K562 (cell line): Measurements from ENCODE around the gene MMGT1. TPM values are rescaled to one million over a fixed set of nuclear protein-coding genes. Genes with fewer than 3 reads are reported as not detected.

ENCODE experiments used
- ATAC-seq: fragments of 200-7000 bp; cut with Tn5 transposase; 3 replicates; pipeline ENCODE4 v1.9.1; 2020; ENCODE audit warnings: moderate library complexity
- BruUV-seq: library from RNA; stranded (reverse); fragments of 400-500 nt; replicated peaks from 2 replicates; lab custom pipeline; 2021; lab: Mats Ljungman, UMichigan
- CTCF ChIA-PET: fragments of 300-600 bp; formaldehyde crosslinking; extraction: SDS; loops from one replicate; lab custom pipeline; 2021; ENCODE audit warnings: low intra/inter-chr PET ratio; lab: Yijun Ruan, JAX
- POLR2A ChIA-PET: fragments of 300-600, 350-650 bp; sonication (Branson Sonifier 250); formaldehyde crosslinking; extraction: SDS; loops from one replicate; lab custom pipeline; 2021; ENCODE audit warnings: antibody characterized with exemption, inconsistent platforms; lab: Yijun Ruan, JAX
- DNase-seq, 4 experiments: peaks; one replicate each; pipeline versions ENCODE4 v3.0.0 to v3.0.0-alpha.2; 2011 to 2018; ENCODE audit warnings: low spot score in 3 of 4, mixed read lengths in 3 of 4; ENCODE audit errors: extremely low read depth in 1 of 4
- FAIRE-seq: peaks from 2 replicates; lab custom pipeline; 2011; peaks lifted over from hg19 to GRCh38; lab: Jason Lieb, UNC
- H2AFZ ChIP-seq: 2 replicates; pipeline ENCODE4 v1.6.0; 2011; ENCODE audit warnings: low read depth, low read length, control low read depth, inconsistent platforms
- H3K27ac ChIP-seq: fragments of 200-600 bp; 3 replicates; pipeline ENCODE4 v1.8.0; 2011; ENCODE audit warnings: low read depth, mild to moderate bottlenecking, control low read depth, inconsistent platforms, low read length, moderate library complexity, mixed read lengths; ENCODE audit errors: extremely low read depth
- H3K27me3 ChIP-seq, 2 experiments: fragments of 300-600 bp in 1 of 2; 2 replicates in 1 of 2; 3 replicates in 1 of 2; pipeline versions ENCODE4 v1.6.0 to v1.8.0; 2011; ENCODE audit warnings: inconsistent platforms in 2 of 2, low read length in 2 of 2, mild to moderate bottlenecking in 1 of 2, mixed read lengths in 1 of 2, moderate library complexity in 1 of 2; ENCODE audit not compliant: control insufficient read depth in 2 of 2, insufficient read depth in 2 of 2
- H3K36me3 ChIP-seq: fragments of 300-600 bp; 3 replicates; pipeline ENCODE4 v1.8.0; 2011; ENCODE audit warnings: mild to moderate bottlenecking, low read length, inconsistent platforms; ENCODE audit not compliant: control insufficient read depth, insufficient read depth
- H3K4me1 ChIP-seq, 2 experiments: fragments of 200-600 bp in 1 of 2; replicated peaks in 1 of 2; 2 replicates in 1 of 2; 3 replicates in 1 of 2; pipeline versions ENCODE4 v1.5.1 to v1.8.0; 2011; ENCODE audit warnings: inconsistent platforms in 2 of 2, low read length in 2 of 2, mild to moderate bottlenecking in 1 of 2, mixed read lengths in 1 of 2, moderate library complexity in 1 of 2; ENCODE audit not compliant: control insufficient read depth in 2 of 2, insufficient read depth in 2 of 2
- H3K4me2 ChIP-seq: 2 replicates; pipeline ENCODE4 v1.6.1; 2011; ENCODE audit warnings: low read length, control low read depth, inconsistent platforms, mixed read lengths; ENCODE audit not compliant: insufficient read depth
- H3K4me3 ChIP-seq: fragments of 200-600 bp; sonication (generic), shearing (Covaris generic); 2 replicates; pipeline ENCODE4 v1.5.1; 2016; ENCODE audit warnings: control low read depth, inconsistent platforms
- H3K79me2 ChIP-seq: fragments of 200-600 bp; 3 replicates; pipeline ENCODE4 v1.8.0; 2011; ENCODE audit warnings: low read length, inconsistent platforms; ENCODE audit not compliant: control insufficient read depth, insufficient read depth
- H3K9ac ChIP-seq, 2 experiments: 2 replicates each; pipeline versions ENCODE4 v1.6.0 to v1.6.1; 2011; ENCODE audit warnings: low read depth in 2 of 2, low read length in 2 of 2, control low read depth in 1 of 2, inconsistent platforms in 1 of 2, mild to moderate bottlenecking in 1 of 2, mixed read lengths in 1 of 2; ENCODE audit not compliant: insufficient read depth in 1 of 2
- H3K9me1 ChIP-seq: one replicate; pipeline ENCODE4 v1.6.0; 2011; ENCODE audit warnings: inconsistent platforms, mild to moderate bottlenecking, low read length, moderate library complexity; ENCODE audit not compliant: control insufficient read depth, insufficient read depth
- H3K9me3 ChIP-seq: replicated peaks from 2 replicates; pipeline ENCODE4 v1.5.1; 2011; ENCODE audit warnings: low read depth, low read length, inconsistent platforms; ENCODE audit not compliant: control insufficient read depth, insufficient read depth
- H4K20me1 ChIP-seq: replicated peaks from 2 replicates; pipeline ENCODE4 v1.6.1; 2011; ENCODE audit warnings: low read length, inconsistent platforms, mixed read lengths; ENCODE audit not compliant: control insufficient read depth, insufficient read depth
- CEBPB ChIP-seq: fragments of 450-650 bp; IDR thresholded peaks from 2 replicates; pipeline ENCODE4 v1.6.1; 2016; ENCODE audit warnings: missing genetic modification characterization, missing compliant biosample characterization
- FOXJ2 ChIP-seq: fragments of 200-800 bp; sonication (Bioruptor generic); IDR thresholded peaks from 2 replicates; pipeline ENCODE4 v1.6.1; 2016; ENCODE audit warnings: missing genetic modification characterization, missing compliant biosample characterization
- GABPA ChIP-seq: fragments of 200-800 bp; sonication (Bioruptor generic); conservative IDR thresholded peaks from 2 replicates; pipeline ENCODE4 v1.6.1; 2016; ENCODE audit warnings: low read depth, missing genetic modification characterization, missing compliant biosample characterization
- HNRNPH1 ChIP-seq: fragments of 200-400 bp; formaldehyde crosslinking; optimal IDR thresholded peaks from 2 replicates; pipeline ENCODE3; 2017; ENCODE audit warnings: low read depth, mild to moderate bottlenecking, low read length, moderate library complexity
- IRF1 ChIP-seq: sonication (generic); formaldehyde crosslinking; IDR thresholded peaks from 2 replicates; pipeline ENCODE4 v1.8.0; 2022; ENCODE audit warnings: missing genetic modification reagents, mild to moderate bottlenecking, borderline replicate concordance
- MAFK ChIP-seq: IDR thresholded peaks from 2 replicates; pipeline ENCODE4 v1.6.1; 2011; ENCODE audit warnings: low read length, improper control_type of control experiment
- MAZ ChIP-seq, 2 experiments: fragments of 450-650 bp in 1 of 2; sonication (generic) in 1 of 2; formaldehyde crosslinking; IDR thresholded peaks in 1 of 2; conservative IDR thresholded peaks in 1 of 2; 2 replicates each; pipeline versions ENCODE4 v1.4.0 to v1.5.0; 2020; ENCODE audit warnings: mild to moderate bottlenecking in 1 of 2, missing genetic modification reagents in 1 of 2
- MYC ChIP-seq, 2 experiments: fragments of 250-450 bp in 1 of 2; sonication (Bioruptor Pico) in 1 of 2; IDR thresholded peaks; 2 replicates each; pipeline versions ENCODE4 v1.5.1 to v1.6.1; 2012 to 2021; ENCODE audit warnings: low read depth in 2 of 2, borderline replicate concordance in 1 of 2, improper control_type of control experiment in 1 of 2, low read length in 1 of 2, mild to moderate bottlenecking in 1 of 2, moderate library complexity in 1 of 2
- NFIX ChIP-seq: fragments of 250-450 bp; sonication (Bioruptor Pico); IDR thresholded peaks from 2 replicates; pipeline ENCODE4 v1.4.0; 2020; ENCODE audit warnings: low read depth, mild to moderate bottlenecking, moderate library complexity
- XRCC4 ChIP-seq: IDR thresholded peaks from one replicate; pipeline ENCODE4 v1.6.1; 2011; ENCODE audit not compliant: insufficient read depth, insufficient read length; ENCODE audit errors: extremely low read depth
- ZNF408 ChIP-seq: fragments of 250-450 bp; sonication (Bioruptor Pico); IDR thresholded peaks from 2 replicates; pipeline ENCODE4 v1.4.0; 2020; ENCODE audit warnings: low read depth, mild to moderate bottlenecking, moderate library complexity
- WGBS: fragments of 100-300 bp; shearing (Covaris generic); methylation state at CpG from one replicate; pipeline ENCODE4 v1.1.6; 2016; ENCODE audit warnings: low coverage, mixed read lengths; ENCODE audit not compliant: insufficient coverage; ENCODE audit errors: missing lambda C conversion rate; 5-methylcytosine and 5-hydroxymethylcytosine counted together
- in situ Hi-C: fragments of 300-500 bp; cut with MboI; formaldehyde crosslinking; loops from 4 replicates; pipeline ENCODE4 v1.15.0; 2018; ENCODE audit warnings: inconsistent platforms, mixed read lengths
- intact Hi-C: fragments of 100-400 bp; cut with micrococcal nuclease; formaldehyde crosslinking; loops from 2 replicates; pipeline ENCODE4 v1.14.2; 2022
- polyA plus RNA-seq, 8 experiments: library from polyadenylated mRNA; depleted of rRNA in 4 of 8; stranded (reverse) in 5 of 8; unstranded in 3 of 8; fragments of >200 nt; fragmentation: Nextera tagmentation in 2 of 8; fragmentation: Illumina TruSeq in 1 of 8; extraction: Ambion mirVana in 2 of 8; extraction: Trizol in 1 of 8; gene quantifications; 2 replicates each; pipeline versions ENCODE4 v1.2.1 to v1.2.3, GENCODE V29; 2011 to 2014; ENCODE audit warnings: inconsistent platforms in 1 of 8, missing spikeins in 1 of 8
- total RNA-seq, 7 experiments: library from RNA; depleted of rRNA in 6 of 7; stranded (reverse); fragments of >200 nt in 6 of 7; fragmentation: Illumina TruSeq in 2 of 7; extraction: Trizol in 2 of 7; gene quantifications; 2 replicates each; pipeline versions ENCODE4 v1.2.1 to v1.2.3, GENCODE V29; 2011 to 2021; ENCODE audit warnings: low replicate concordance in 1 of 7
- TF ChIP-seq, protein P1 (sequence below): sonication (generic); formaldehyde crosslinking; IDR thresholded peaks from 2 replicates; pipeline ENCODE4 v1.4.0; 2020; ENCODE audit warnings: mild to moderate bottlenecking, missing genetic modification reagents
- TF ChIP-seq, protein P2 (sequence below): fragments of 450-650 bp; formaldehyde crosslinking; IDR thresholded peaks from 2 replicates; pipeline ENCODE4 v1.4.0; 2020; ENCODE audit warnings: mild to moderate bottlenecking, moderate library complexity

The MMGT1 gene
- total and polyA plus RNA-seq, 9 of the 15 experiments (the other 6 are each of a cell fraction or from before 2014, with no cell fraction given) = 11.3 to 25.4 (median 22.5) TPM

- TF ChIP-seq GABPA (tag) (no peak), HNRNPH1 (no peak)
- TF ChIP-seq, all 486 proteins: peak for 0
Observed at GRCh38 chrX:135975421-135975820, 1.6 kb upstream of the MMGT1 start (continued).

GRCh38 chrX:135974279-135974856 lies 580 bp upstream of the MMGT1 start:
- no TSS peak for BruUV-seq
- H3K4me1 ChIP-seq = peaks cover 0 to 3% of the 10 kb centered on the region in 2 experiments; a peak in 3 of 5 replicates
- intact Hi-C loops (no loop called here), in situ Hi-C loops (no loop called here)
- no peak overlapping the region for H3K27ac ChIP-seq
- FAIRE-seq (no peak), ATAC-seq (peak; percentile 57), DNase-seq (peak in 1 of 4 experiments; percentile 74)
- H3K79me2 ChIP-seq = peaks cover 24% of the 10 kb centered on the region
- ChIA-PET CTCF (no interaction called here), POLR2A (interaction anchor here (0.8 to 2.4 kb wide), 4 partner anchors 10 to 1199 kb away, joined by 3 to 9 read pairs (median 4); partner anchors contain the start of gene SLC9A6)
- 32% methylated on average over 5 of the region's 32 CpGs for WGBS
- peak overlapping the region; percentile 27 for H3K4me3 ChIP-seq
- H3K9me1 ChIP-seq = no peaks in the 10 kb centered on the region
- H4K20me1 ChIP-seq = peaks cover 9% of the 10 kb centered on the region; the same call in 1 of the 2 replicates
- H3K9me3 ChIP-seq = no peaks in the 10 kb centered on the region
- H3K27me3 ChIP-seq = no peaks in the 10 kb centered on the region
- peaks cover 4% of the 10 kb centered on the region; the same call in 1 of the 3 replicates for H3K36me3 ChIP-seq
- H3K9ac ChIP-seq = peak overlapping the region in 1 of 2 experiments; percentile 68; a peak in 1 of 4 replicates
- peak overlapping the region; percentile 78 for H3K4me2 ChIP-seq
- peak overlapping the region; percentile 77 for H2AFZ ChIP-seq
- no peak for TF ChIP-seq IRF1 (CRISPR knock-in tag)
- TF ChIP-seq CEBPB (tag) = no peak
- TF ChIP-seq MYC (IDR thresholded peaks at IDR 0.05; ENCODE audit: low read depth, low read length) = no peak
- no peak for TF ChIP-seq MYC (CRISPR knock-in tag; IDR thresholded peaks at IDR 0.05; ENCODE audit: borderline replicate concordance, low read depth)
- TF ChIP-seq, protein P1, sequence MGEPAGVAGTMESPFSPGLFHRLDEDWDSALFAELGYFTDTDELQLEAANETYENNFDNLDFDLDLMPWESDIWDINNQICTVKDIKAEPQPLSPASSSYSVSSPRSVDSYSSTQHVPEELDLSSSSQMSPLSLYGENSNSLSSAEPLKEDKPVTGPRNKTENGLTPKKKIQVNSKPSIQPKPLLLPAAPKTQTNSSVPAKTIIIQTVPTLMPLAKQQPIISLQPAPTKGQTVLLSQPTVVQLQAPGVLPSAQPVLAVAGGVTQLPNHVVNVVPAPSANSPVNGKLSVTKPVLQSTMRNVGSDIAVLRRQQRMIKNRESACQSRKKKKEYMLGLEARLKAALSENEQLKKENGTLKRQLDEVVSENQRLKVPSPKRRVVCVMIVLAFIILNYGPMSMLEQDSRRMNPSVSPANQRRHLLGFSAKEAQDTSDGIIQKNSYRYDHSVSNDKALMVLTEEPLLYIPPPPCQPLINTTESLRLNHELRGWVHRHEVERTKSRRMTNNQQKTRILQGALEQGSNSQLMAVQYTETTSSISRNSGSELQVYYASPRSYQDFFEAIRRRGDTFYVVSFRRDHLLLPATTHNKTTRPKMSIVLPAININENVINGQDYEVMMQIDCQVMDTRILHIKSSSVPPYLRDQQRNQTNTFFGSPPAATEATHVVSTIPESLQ = no peak
- no peak for TF ChIP-seq ZNF408
- TF ChIP-seq MAFK = no peak
- no peak for TF ChIP-seq XRCC4
- no peak for TF ChIP-seq NFIX (CRISPR knock-in tag)
- TF ChIP-seq, protein P2, sequence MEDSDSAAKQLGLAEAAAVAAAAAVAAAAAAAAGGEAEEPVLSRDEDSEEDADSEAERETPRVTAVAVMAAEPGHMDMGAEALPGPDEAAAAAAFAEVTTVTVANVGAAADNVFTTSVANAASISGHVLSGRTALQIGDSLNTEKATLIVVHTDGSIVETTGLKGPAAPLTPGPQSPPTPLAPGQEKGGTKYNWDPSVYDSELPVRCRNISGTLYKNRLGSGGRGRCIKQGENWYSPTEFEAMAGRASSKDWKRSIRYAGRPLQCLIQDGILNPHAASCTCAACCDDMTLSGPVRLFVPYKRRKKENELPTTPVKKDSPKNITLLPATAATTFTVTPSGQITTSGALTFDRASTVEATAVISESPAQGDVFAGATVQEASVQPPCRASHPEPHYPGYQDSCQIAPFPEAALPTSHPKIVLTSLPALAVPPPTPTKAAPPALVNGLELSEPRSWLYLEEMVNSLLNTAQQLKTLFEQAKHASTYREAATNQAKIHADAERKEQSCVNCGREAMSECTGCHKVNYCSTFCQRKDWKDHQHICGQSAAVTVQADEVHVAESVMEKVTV (CRISPR knock-in tag) = no peak
- TF ChIP-seq FOXJ2 (tag) = no peak
- no peak for TF ChIP-seq MAZ (CRISPR knock-in tag; conservative IDR thresholded peaks at IDR 0.05 in 1 of 2, IDR thresholded peaks at IDR 0.05 in 1 of 2)
